HG03457 (cell line): ENCODE results near the gene TBCD.

Experiments
- ATAC-seq: cut with Tn5 transposase; IDR thresholded peaks from one replicate; pipeline ENCODE4 v1.9.1; 2021; ENCODE audit warnings: moderate number of reproducible peaks; ENCODE audit not compliant: unreplicated experiment

TBCD gene

GRCh38 chr17:82848022-82848592, 96.2 kb downstream of the TBCD start:
- ATAC-seq: no peak

GRCh38 chr17:82849076-82849945, 97.4 kb downstream of the TBCD start:
- ATAC-seq: no peak

GRCh38 chr17:82851381-82851780, 99.5 kb downstream of the TBCD start:
- no peak for ATAC-seq

GRCh38 chr17:82854226-82854625, 102.4 kb downstream of the TBCD start:
- no peak for ATAC-seq

GRCh38 chr17:82856361-82856760, 104.5 kb downstream of the TBCD start:
- ATAC-seq: no peak

- no peak for ATAC-seq
Measured at GRCh38 chr17:82858376-82859126, 106.7 kb downstream of the TBCD start.

GRCh38 chr17:82859431-82860403, 107.9 kb downstream of the TBCD start:
- ATAC-seq: no peak

- ATAC-seq: no peak
Measured at GRCh38 chr17:82860606-82861392, 108.9 kb downstream of the TBCD start.

GRCh38 chr17:82861393-82861775, 109.5 kb downstream of the TBCD start:
- ATAC-seq: no peak

- ATAC-seq: no peak
Measured at GRCh38 chr17:82862191-82862590, 110.3 kb downstream of the TBCD start.

- ATAC-seq: no peak
Measured at GRCh38 chr17:82862737-82863382, 111.0 kb downstream of the TBCD start.

GRCh38 chr17:82863383-82863940, 111.6 kb downstream of the TBCD start:
- ATAC-seq: no peak

- ATAC-seq: peak; percentile 55
Measured at GRCh38 chr17:82863941-82864712, 112.3 kb downstream of the TBCD start.

- ATAC-seq: no peak
Measured at GRCh38 chr17:82864713-82865248, 112.9 kb downstream of the TBCD start.

GRCh38 chr17:82865274-82865673, 113.4 kb downstream of the TBCD start:
- no peak for ATAC-seq

- no peak for ATAC-seq
Measured at GRCh38 chr17:82865774-82866395, 114.0 kb downstream of the TBCD start.

- ATAC-seq: no peak
Measured at GRCh38 chr17:82866590-82867191, 114.8 kb downstream of the TBCD start.
